K562 (cell line): ENCODE results near the gene SLC4A2. TPM values are rescaled to one million over a fixed set of nuclear protein-coding genes. Genes with fewer than 3 reads are reported as not detected.

ENCODE experiments used
- BCL6 ChIP-seq: fragments of 250-450 bp; sonication (Bioruptor Pico); IDR thresholded peaks from 2 replicates; pipeline ENCODE4 v1.4.0; 2020
- DIDO1 ChIP-seq: fragments of 450-650 bp; IDR thresholded peaks from 2 replicates; pipeline ENCODE4 v1.6.1; 2016; ENCODE audit warnings: low read depth, missing biosample characterization, missing genetic modification characterization
- DPF2 ChIP-seq: fragments of 450-650 bp; IDR thresholded peaks from 2 replicates; pipeline ENCODE4 v1.6.1; 2016
- HEY1 ChIP-seq: fragments of 250-450 bp; sonication (Bioruptor Pico); IDR thresholded peaks from 2 replicates; pipeline ENCODE4 v1.5.0; 2020; ENCODE audit warnings: mild to moderate bottlenecking, moderate library complexity, borderline replicate concordance
- LARP7 ChIP-seq: fragments of 450-650 bp; IDR thresholded peaks from 2 replicates; pipeline ENCODE4 v1.6.1; 2016
- MIER1 ChIP-seq: fragments of 450-650 bp; IDR thresholded peaks from 2 replicates; pipeline ENCODE4 v1.6.1; 2016; ENCODE audit warnings: antibody characterized with exemption, mild to moderate bottlenecking, low read depth
- MLLT1 ChIP-seq, 2 experiments: fragments of 450-650 bp; IDR thresholded peaks; 2 replicates each; pipeline ENCODE4 v1.6.1; 2016
- MNT ChIP-seq, 2 experiments: fragments of 450-650 bp; conservative IDR thresholded peaks; 2 replicates each; pipeline ENCODE4 v1.6.1; 2017; ENCODE audit warnings: mild to moderate bottlenecking in 2 of 2, moderate library complexity in 2 of 2
- NONO ChIP-seq, 2 experiments: fragments of 200-400 bp in 1 of 2; fragments of 450-650 bp in 1 of 2; formaldehyde crosslinking in 1 of 2; IDR thresholded peaks; 2 replicates each; pipeline ENCODE4 v1.6.1; 2017; ENCODE audit warnings: low read depth in 2 of 2, mild to moderate bottlenecking in 2 of 2, moderate library complexity in 2 of 2, low read length in 1 of 2
- PHF8 ChIP-seq: fragments of 200-600 bp; sonication (generic); IDR thresholded peaks from 2 replicates; pipeline ENCODE4 v1.6.1; 2012; ENCODE audit warnings: mixed run types, mild to moderate bottlenecking, inconsistent platforms, low read length, moderate library complexity, borderline replicate concordance
- SMARCE1 ChIP-seq: fragments of 450-650 bp; IDR thresholded peaks from 2 replicates; pipeline ENCODE4 v1.7.1; 2016; ENCODE audit warnings: mild to moderate bottlenecking
- XRCC3 ChIP-seq: fragments of 450-650 bp; IDR thresholded peaks from 2 replicates; pipeline ENCODE4 v1.6.1; 2017; ENCODE audit warnings: mild to moderate bottlenecking, moderate library complexity
- ZNF407 ChIP-seq: fragments of 450-650 bp; IDR thresholded peaks from 2 replicates; pipeline ENCODE4 v1.6.1; 2016; ENCODE audit warnings: low read depth
- ZNF740 ChIP-seq, 3 experiments: fragments of 200-800 bp in 1 of 3; sonication (Bioruptor generic) in 1 of 3; sonication (generic) in 1 of 3; formaldehyde crosslinking in 1 of 3; IDR thresholded peaks; 2 replicates each; pipeline versions ENCODE4 v1.6.1 to v1.8.0; 2016 to 2022; ENCODE audit warnings: mild to moderate bottlenecking in 2 of 3, missing compliant biosample characterization in 2 of 3, missing genetic modification characterization in 2 of 3, missing genetic modification reagents in 1 of 3
- ZNF764 ChIP-seq: fragments of 250-450 bp; sonication (Bioruptor Pico); IDR thresholded peaks from 2 replicates; pipeline ENCODE4 v1.4.0; 2020; ENCODE audit warnings: low read depth, mild to moderate bottlenecking, moderate library complexity
- polyA plus RNA-seq, 8 experiments: library from polyadenylated mRNA; depleted of rRNA in 4 of 8; stranded (reverse) in 5 of 8; unstranded in 3 of 8; fragments of >200 nt; fragmentation: Nextera tagmentation in 2 of 8; fragmentation: Illumina TruSeq in 1 of 8; extraction: Ambion mirVana in 2 of 8; extraction: Trizol in 1 of 8; gene quantifications; 2 replicates each; pipeline versions ENCODE4 v1.2.1 to v1.2.3, GENCODE V29; 2011 to 2014; ENCODE audit warnings: inconsistent platforms in 1 of 8, missing spikeins in 1 of 8
- total RNA-seq, 7 experiments: library from RNA; depleted of rRNA in 6 of 7; stranded (reverse); fragments of >200 nt in 6 of 7; fragmentation: Illumina TruSeq in 2 of 7; extraction: Trizol in 2 of 7; gene quantifications; 2 replicates each; pipeline versions ENCODE4 v1.2.1 to v1.2.3, GENCODE V29; 2011 to 2021; ENCODE audit warnings: low replicate concordance in 1 of 7

SLC4A2 gene
- total and polyA plus RNA-seq, 9 of the 15 experiments (the other 6 are each of a cell fraction or from before 2014, with no cell fraction given) = 11.4 to 375 (median 130) TPM

GRCh38 chr7:151028948-151029501 lies 30.4 kb upstream of the SLC4A2 start (continued):
- TF ChIP-seq ZNF407 (peak; percentile 39; the same call in 1 of the 2 replicates), ZNF740 (CRISPR knock-in tag; IDR thresholded peaks at IDR 0.05) (no peak), ZNF740 (tag; IDR thresholded peaks at IDR 0.05) (peak in 1 of 2 experiments; percentile 35; a peak in 1 of 4 replicates), BCL6 (CRISPR knock-in tag) (no peak), MNT (conservative IDR thresholded peaks at IDR 0.05) (peak in 1 of 2 experiments; percentile 23; a peak in 2 of 4 replicates), DPF2 (peak; percentile 25), DIDO1 (no peak), MIER1 (peak; percentile 59; the same call in 1 of the 2 replicates), MLLT1 (IDR thresholded peaks at IDR 0.05) (peak in 1 of 2 experiments; percentile 30; a peak in 2 of 4 replicates), HEY1 (CRISPR knock-in tag) (peak; percentile 81; the same call in 1 of the 2 replicates), NONO (IDR thresholded peaks at IDR 0.05; ENCODE audit: low read depth in 2 of 2, low read length in 1 of 2) (no peak; a peak in 1 of 4 replicates), SMARCE1 (0 out of 2 replicates have a peak, but pooled peaks have one; percentile 61), LARP7 (0 out of 2 replicates have a peak, but pooled peaks have one; percentile 18), ZNF764 (peak; percentile 14; the same call in 1 of the 2 replicates), XRCC3 (no peak), PHF8 (no peak)
